Muscle of back (tissue), 11 donors: ENCODE data around the gene PID1. TPM values are rescaled to one million over a fixed set of nuclear protein-coding genes. Genes with fewer than 3 reads are reported as not detected.
"Not testable (repeated sequence)": the region's sequence is repeated elsewhere in the genome, so short reads cannot be mapped to it uniquely, and the experiment has no call there.

Experiments
- DNase-seq, 3 donors: peaks; one replicate each; pipeline versions ENCODE4 v3.0.0 to v3.0.0-alpha.2; 2013
- polyA plus RNA-seq, 10 donors: library from polyadenylated mRNA; unstranded; fragments of 120-200 nt; gene quantifications; one replicate each; pipeline ENCODE4 v1.2.1, GENCODE V29; 2013; ENCODE audit not compliant: insufficient read length in 10 of 10

The PID1 gene
- polyA plus RNA-seq, 10 donors: 21.7 to 49.7 (median 28.5) TPM

DNA sequence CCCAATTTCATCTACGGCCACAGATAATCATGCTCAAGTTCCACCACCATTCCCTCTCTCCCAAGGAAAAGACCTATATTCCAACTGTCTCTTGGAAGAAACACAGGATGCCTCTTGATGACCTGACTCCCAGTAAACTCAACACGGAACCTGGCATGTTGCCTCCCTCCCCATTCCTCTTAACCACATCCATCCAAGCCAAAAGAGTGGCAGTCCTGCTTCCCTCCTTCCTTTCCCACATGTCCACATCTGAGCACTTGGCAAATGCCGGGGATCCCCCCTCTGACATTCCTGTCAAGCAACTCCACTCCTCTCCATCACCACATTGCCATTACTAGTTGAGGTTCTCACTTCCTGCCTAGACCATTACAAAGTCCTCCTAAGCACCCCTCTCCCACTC lies 49.4 kb downstream of the PID1 start:
- DNase-seq: no peak

DNA sequence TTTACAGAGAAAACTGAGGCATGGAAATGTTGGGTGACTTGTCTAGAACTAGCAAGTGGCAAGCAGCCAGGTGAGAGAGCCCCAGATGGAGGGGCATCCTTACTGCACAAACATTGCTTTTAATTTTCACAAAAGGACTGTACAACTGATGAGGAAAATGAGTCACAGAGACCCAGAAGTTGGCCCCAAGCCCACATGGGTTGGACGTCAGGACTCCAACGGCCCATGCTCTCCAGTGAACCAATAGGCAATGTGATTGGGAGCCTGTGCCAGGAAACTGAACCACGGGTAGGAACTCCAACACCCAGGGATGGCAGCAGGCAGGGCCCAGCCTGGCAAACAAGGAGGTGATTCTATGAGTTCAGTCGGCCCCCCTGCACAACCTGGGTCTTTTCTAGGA lies 50.8 kb downstream of the PID1 start:
- no peak for DNase-seq

DNA sequence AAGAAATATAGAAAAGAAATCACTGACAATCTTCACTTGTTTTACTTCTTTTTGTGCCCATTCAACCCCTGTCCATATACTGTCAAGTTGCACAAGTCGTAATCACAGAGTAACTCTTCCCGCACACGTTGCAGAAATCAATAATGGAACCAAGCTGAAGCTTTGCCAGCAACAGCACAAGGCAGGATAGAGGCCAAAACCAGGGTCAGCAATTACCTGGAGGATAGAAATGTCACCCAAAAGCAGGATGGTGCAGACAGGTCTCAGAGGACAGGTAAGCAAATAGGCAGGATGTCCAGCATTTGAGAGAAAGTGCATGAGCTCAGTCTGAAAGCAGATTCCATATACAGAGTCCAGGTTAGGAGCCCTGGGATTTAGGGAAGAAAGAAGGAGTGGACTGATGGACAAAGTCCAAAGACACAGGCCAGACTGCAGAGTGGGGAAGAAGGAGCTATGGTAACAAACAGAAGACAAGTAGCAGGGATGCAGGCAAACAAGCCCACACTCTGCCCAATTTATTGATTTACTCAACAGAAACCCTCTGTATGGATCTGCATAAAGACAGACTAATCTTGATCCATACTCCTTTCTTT lies 52.7 kb downstream of the PID1 start:
- no peak for DNase-seq

DNA sequence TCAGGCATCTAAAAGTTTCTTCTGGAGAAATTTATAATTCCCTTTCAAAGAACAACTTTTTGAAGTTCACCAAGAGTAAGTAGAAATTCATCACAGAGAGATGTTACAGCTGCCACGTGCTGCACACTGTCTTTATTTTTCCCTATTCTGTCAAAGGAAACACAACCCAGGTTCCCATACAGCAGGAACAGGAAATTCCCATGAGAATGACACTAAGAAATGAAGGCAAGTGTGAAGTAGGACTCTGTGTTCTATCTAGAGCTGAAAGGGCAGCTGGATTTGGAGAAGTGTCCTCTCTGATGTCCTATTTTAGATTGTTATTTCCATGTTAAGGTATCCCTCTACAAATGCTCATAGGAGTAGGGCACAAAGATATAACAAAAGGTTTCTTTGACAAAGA lies 58.8 kb downstream of the PID1 start:
- DNase-seq: no peak

DNA sequence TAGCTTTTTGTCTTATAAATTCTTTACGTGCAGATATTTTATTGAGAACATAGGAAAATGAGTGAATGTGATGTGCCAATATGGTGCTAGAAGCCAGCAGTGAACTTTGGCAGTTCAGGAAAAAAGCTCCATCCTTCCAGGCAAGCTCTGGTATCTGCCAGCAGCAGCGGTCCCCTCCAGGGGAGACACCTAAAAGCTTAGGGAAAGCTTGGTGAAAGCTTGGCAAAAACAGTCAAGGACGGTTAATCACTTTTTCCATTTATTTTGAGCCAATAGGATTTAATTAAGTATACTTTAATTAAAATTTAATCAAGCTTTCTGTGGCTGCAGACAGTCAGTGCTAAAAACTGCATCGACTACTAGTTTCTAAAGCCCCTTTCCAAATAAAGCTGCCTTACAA lies 60.4 kb downstream of the PID1 start:
- no peak for DNase-seq

DNA sequence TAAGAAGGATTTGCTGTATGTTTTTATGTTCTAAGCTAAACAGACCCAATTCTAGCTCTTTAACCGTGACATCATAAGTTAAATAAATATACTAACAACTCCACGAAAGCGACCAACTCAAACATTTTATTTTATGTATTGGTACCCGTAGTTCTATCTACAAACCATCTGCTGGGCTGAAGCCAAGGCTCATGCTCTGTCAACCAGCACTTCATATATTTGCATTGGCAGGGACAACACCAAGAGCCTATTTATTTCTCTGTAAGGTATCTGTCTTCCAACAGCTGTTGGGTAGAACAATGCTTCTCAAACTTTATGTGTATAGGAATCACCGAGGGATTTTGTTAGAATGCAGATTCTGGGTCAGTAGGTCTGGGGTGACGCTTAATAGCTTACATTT lies 64.5 kb downstream of the PID1 start:
- no peak for DNase-seq

DNA sequence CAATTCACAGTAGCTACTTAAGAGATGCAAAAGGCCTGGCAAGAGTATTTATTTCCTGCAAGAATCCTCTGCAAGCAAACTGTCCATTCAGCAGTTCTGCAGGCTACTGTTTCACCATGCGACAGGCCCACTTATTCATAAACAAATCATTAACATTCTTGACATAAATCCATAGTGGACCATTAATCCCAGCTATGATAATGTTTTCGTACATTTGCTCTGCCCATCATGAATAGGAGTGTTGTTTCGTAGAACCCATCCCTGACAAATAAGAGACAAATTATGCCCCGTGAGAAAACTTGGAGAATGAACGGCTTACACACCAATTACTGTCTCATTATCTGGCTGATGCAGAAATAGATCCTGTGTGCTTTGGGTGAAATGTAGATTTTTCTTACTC lies 65.4 kb downstream of the PID1 start:
- peak in 1 of 3 donors; percentile 50 for DNase-seq

DNA sequence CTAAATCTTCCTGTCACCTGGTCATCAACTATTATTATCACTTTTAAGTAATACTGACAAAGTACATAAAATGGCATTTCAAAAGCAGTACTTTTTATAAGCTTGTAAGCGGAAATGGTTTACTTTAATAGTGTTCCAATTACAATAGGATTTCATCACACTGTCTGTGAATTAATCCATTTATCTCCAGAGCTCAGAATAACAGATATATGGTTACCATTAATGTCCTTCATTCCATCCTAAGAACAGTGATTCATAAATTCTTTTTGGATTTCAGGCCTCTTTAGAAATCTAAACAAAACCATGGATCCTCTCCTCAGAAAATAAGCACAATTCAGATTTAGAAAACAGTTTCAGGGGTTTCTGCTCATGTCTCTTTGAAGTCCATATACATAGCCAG lies 68.4 kb downstream of the PID1 start:
- no peak for DNase-seq

DNA sequence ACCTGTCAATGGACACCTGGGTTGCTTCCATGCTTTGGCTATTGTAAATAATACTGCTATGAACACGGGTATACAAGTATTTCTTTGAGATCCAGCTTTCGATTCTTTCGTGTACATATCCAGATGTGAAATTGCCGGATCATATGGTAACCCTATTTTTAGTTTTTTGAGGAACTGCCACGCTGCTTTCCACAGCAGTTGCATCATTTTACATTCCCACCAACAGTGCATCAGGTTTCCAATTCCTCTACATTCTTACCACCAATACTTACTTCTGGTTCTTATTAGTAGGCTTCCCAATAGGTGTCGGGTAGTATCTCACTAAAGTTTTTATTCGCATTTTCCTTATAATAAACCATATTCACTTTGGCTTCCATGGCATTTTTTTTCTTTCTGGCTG lies 69.6 kb downstream of the PID1 start:
- DNase-seq: no peak

DNA sequence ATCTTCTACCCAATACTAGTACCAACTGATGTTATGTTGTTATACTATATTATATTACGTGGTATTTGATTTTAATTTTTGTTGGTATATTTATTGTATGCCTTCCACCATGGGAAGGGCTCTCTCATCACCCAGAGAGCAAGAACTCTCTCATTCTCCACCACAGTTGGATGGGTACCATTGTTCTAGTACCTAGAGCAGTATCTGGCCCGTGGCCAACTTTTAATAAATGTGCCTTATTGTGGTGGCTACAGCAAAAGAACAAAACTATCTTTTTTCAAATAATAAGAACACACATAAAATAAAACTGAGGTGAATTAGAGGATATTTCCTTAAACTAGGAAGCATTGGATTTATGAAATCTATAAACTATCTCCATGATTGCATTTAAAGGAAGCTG lies 71.8 kb downstream of the PID1 start:
- DNase-seq: no peak

DNA sequence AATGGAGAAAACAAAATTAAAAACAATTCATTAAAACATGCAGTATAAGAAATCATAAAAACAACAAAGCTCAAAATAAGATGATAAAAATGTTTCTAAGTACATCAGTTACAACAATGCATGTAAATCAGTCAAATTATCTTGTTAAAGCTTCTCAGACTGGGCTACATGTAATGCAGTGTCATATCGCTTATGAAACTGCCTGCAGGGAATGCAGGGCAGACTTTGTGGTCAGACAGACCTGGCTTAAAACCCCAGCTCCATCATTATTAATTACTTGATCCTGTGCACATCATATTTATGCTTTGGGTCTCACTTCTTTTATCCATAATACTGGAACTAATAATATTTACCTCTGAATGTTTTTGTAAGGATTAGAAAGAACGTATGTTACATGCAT lies 74.6 kb downstream of the PID1 start:
- DNase-seq: no peak

DNA sequence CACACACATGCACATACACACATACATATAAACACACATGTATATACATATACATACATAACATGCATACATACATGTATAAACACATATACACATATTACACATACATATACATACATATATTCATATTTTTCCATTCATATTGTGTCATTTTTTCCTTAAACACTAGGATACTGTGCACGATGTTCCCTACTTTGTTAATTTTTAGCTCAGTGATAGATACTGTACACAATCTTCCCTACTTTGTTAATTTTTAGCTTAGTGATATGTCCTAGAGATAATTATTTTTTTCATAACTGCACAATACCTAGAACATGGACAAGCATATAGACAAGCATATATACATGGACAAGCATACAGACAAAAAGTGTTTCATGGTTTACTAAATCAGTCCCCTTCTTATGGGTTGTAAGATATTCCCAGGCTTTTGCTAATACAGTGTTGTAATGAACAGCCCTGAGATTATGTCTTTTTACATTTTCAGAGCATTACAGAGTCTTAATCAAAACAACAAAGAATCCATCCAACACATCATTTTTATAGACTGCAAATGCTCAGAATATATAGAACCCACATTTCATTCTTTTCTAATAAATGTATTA lies 75.6 kb downstream of the PID1 start:
- DNase-seq: no peak

DNA sequence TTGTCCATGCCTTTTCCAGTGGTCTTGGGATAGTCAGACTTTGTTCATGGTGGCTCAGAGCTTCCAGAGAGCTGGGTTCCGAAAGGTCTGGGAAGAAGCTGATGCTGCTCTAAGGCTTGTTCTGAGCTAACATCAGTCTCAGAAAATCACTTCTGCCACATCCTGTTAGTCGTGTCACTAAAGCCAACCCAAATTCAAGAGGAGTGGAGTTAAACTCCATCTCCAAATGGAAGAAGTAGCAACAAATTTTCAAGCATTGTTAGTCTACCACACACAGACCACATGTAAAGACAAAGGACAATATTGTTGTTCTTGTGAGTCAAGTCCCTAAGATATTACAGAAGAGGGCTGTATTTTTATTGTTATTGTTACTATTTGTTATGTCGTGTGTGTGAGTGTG lies 77.8 kb downstream of the PID1 start:
- no peak for DNase-seq

DNA sequence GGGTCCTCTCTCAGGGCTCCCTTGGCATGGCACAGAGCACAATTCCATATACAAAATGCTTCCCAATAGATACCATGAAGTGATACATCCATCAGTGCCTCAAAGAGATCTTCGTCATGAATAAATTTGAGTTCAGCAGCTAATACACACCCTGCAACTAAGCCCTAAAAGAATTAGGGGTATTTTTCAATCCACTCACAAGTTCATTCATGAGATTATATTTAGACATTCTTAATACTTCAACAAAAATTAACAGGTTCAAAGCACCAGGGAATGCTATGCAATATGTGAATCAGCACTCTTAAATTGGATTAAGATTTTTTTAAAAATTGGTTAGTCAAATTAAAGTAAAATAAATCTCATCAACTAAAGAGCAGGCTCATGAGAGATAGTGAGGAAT lies 79.7 kb downstream of the PID1 start:
- no peak for DNase-seq

DNA sequence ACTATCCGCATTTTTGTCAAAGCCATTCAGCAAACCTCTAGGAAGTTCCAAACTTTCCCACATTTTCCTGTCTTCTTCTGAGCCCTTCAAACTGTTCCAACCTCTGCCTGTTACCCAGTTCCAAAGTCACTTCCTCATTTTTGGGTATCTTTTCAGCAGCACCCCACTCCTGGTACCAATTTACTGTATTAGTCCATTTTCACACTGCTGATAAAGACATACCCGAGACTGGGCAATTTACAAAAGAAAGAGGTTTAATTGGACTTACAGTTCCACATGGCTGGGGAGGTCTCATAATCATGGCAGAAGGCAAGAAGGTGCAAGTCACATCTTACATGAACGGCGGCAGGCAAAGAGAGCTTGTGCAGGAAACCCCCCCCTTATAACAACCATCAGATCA lies 84.0 kb downstream of the PID1 start:
- not testable (repeated sequence) for DNase-seq

DNA sequence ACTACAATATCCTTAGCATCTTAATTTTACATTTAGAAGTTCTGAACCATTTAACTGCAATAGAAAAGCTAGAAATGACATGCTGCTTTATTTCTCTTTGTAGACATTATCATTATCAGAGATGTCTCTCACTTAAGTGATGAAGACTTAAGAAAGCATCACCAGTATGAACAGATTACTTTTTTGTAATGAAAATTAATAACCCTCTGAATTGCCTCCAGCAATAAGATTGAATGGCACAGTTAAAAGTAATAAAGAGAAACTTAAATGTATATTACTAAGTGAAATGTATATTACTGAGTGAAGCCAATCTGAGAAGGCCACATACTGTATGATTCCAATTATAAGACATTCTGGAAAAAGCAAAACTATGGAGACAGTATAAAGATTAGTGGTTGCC lies 89.4 kb downstream of the PID1 start:
- DNase-seq: no peak

DNA sequence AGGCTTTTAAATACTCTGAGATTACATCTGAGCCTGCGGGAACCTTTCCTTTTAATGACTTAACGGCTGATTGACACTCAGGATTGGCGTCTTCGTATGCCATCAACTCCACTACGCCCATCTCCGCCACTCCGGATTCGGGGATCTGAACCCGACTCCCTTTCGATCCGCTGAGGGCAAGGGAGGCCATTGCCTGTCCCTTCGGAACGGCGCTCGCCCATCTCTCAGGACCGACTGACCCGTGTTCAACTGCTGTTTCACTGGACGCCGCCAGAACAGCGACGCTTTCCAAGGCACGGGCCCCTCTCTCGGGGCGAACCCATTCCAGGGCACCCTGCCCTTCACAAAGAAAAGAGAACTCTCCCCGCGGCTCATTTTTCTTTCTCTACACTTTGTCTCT lies 90.4 kb downstream of the PID1 start:
- DNase-seq: peak in 1 of 3 donors; percentile 48

DNA sequence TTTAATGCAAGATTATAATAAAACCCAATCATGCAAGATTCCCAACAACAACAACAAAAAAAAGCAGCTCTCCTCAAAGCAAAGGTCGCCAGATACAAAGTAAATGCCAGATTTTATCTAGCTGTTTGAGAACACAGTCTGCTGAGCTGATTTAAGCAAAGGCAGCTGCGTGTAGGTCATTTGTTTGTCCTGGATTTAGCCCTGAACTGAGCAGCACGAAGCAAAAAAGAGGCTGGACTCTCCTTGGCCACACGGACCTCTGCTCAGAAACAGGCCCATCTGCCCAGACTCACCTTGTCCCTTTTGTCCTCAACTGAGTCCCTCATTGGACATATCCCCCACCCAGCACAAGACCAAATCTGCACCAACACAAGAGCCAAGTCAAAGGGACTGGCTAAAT lies 91.5 kb downstream of the PID1 start:
- DNase-seq: peak; percentile 11 to 53 (median 13)

DNA sequence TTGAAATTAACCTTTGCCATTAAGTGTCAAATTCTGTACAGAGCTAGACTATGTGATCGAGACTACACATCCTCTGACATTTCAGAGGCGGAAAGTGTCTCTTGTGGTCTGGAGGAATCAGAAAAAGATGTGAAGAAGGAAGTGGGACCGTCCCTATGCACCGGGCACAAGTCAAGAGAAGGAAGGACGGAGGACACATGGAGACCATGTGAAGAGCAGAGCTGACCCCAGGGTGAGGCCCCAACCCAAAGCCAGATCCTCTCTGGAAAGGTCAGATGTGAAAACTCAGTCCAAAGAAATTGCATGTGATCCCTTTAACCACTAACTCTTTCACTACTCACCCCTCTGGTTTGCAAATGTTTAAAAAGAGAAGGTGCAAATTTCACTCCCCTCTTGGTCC lies 92.4 kb downstream of the PID1 start:
- DNase-seq: no peak

DNA sequence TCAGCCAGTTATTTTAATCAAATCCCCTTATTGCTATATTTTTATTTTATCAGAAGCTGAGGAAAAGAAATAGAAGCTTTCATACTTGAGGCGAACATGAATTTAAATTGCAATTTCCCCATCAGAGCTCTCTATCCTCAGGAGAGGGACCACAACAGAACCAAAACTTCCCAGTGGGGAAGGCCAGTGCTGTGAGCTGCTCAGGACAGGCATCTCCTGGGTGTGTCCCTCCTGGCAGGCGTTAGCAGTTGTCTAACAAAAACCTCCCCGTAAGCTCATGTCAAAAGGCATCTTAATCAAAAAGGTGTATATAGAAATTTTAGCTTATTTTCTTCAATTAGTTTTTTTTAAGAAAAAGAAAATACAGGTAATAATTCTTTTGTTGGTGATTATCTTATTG lies 93.0 kb downstream of the PID1 start:
- no peak for DNase-seq

DNA sequence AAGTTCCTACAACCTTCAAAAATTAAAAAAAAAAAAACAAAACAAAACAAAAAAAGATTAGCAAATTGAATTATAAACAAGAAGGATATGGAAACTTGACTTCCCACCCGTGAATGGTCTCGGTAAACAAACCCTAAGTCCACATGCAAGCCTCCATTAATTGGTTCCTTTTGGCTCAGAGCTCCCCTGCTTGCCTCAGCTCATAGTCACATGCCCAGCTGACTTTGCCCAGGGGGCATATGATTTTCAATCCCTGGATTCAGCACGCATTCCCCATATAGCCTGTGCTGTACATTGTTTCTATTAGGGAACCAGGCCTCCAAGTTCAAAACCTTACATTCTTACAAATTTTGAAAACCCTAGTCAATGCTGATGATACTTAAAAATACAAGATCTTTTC lies 95.0 kb downstream of the PID1 start:
- DNase-seq: no peak

DNA sequence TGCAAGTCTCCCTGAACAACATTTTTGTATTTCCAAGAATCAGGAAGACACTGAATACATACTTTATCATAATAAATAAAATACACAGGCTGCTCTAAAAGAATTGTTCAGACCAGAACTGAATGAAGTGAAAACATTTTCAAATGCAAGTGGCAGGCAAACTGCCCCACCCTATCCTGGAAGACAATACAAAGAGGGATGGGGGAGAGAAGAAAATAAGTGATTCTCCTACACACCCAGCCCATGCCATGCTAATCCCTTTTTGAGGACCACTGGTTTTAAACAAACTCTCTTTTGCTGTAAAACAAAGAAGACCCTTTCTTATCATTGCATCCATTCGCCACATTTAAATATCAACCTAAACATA lies 95.6 kb downstream of the PID1 start:
- DNase-seq: no peak

DNA sequence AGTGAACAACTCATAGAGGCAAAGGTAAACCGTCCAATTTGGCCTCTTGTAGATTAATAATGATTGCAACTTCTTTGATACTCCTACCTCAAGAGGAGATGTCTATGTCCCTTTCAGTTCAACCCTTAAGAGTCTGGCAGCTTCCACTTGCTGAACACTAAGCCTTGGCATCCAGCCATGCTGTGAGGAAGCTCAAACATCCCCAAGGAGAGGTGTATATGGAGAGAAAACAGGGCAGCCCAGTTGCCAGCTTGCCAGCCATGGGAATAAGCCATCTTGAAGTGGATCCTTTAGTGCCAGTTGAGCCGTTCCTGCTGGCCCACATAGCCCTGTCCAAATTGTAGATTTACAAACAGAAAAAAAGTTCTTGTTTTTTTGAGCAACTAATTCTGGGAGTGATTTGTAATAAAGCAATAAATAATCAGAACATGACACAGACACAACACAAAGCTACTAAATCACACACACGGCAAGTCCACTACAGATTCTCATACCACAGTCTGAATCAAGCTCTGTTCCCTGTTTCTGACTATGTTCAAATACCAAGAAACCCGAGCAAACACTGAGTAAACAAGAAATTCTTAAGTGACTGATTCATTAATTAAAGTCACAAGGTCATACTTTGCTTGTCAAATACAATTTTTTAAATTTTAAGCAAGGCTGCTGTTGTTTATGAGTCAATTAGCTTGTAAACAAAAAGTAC lies 96.1 kb downstream of the PID1 start:
- no peak for DNase-seq

DNA sequence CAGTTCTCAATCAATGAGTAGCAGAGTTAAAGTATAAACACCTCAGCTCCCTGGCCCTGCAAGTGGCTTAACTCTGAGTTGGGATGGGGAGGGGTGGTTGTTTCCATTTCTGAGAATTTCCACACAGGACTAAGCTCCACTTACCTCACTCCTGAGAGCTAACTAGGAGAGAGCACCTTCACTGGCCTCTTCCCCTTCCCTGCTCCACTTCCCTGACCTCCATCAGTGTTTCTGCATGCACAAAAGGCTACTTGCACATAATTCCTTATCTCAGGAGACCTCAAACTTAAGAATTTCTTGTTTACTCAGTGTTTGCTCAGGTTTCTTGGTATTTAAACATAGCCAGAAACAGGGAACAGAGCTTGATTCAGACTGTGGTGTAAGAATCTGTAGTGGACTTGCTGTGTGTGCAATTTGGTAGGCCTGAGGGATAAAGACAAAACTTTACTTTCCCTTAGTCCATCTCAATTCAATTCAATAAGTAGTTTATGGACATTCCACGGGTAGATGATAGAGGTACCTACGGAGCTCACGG lies 97.2 kb downstream of the PID1 start:
- DNase-seq: no peak
